ENCODE measurements around the gene MAPK8. TPM values are rescaled to one million over a fixed set of nuclear protein-coding genes. Genes with fewer than 3 reads are reported as not detected.
A peak's percentile ranks its signal among the peaks of the same experiment; 100 is the strongest.

MAPK8 gene
- total RNA-seq, 2 donors from 2014 or later, result 29.1 to 36.7 TPM

DNA sequence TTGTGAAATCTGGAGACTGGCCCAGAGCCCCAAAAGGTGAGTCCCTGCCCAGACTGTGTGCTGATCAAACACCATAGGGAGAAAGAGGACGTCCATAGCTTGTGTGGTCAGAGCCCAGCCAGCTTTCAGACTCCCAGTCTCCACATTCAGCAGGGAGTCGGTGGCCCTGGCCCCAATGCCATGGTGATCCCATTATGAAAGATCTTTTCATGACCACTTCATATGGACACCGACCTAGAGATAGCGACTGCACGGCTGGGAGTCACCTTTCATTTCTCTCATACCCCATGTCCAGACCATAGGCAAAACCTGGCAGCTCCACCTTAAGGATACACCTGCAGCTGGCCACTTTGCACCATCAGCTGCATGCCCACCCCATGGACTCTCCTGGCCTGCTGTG is 172.0 kb downstream of the MAPK8 start:
- peak; percentile 44 for DNase-seq (ENCODE audit: low spot score)
- intact Hi-C loops (cut with DNase I), result no loop called here

DNA sequence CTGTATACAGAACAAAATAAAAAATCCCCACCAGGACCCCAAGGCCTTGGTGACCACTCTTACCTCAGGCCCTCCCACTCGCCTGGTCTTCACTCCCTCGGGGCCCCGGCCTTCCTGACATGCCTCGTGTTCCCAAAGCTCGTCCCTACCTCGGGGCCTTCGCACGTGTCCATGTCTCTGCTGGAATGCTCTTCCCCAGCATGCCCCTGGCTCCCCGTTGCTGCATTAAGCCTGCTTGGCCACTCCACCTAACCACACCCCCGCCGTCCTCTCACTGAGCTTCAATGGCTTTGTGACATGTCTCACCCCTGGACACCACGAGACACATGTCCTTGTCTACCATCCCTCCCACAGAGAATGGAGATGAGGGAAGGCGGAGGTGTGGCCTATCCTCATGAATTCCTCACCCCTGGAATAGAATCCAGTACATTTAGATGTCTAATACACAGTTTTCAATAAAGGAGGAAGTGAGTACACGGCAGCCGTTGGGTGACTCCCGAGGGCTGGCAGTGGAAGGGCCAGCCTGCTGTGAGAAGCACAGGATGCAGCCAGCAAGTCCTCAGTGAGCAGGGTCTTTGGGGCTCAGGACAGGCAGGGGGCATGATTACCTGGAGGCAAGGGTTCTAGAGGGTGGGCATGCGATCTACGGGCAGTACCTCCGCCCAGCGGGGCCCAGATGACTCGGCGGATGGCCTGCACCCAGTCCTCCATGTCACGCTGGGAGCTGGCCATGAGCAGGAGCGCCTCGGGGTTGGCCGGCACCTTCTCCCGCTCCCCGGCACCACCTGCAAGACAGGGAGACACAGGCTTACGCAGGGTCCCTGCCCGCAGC is 172.7 kb downstream of the MAPK8 start:
- DNase-seq (ENCODE audit: low spot score), result peak; percentile 76
- intact Hi-C loops (cut with DNase I), result no loop called here

DNA sequence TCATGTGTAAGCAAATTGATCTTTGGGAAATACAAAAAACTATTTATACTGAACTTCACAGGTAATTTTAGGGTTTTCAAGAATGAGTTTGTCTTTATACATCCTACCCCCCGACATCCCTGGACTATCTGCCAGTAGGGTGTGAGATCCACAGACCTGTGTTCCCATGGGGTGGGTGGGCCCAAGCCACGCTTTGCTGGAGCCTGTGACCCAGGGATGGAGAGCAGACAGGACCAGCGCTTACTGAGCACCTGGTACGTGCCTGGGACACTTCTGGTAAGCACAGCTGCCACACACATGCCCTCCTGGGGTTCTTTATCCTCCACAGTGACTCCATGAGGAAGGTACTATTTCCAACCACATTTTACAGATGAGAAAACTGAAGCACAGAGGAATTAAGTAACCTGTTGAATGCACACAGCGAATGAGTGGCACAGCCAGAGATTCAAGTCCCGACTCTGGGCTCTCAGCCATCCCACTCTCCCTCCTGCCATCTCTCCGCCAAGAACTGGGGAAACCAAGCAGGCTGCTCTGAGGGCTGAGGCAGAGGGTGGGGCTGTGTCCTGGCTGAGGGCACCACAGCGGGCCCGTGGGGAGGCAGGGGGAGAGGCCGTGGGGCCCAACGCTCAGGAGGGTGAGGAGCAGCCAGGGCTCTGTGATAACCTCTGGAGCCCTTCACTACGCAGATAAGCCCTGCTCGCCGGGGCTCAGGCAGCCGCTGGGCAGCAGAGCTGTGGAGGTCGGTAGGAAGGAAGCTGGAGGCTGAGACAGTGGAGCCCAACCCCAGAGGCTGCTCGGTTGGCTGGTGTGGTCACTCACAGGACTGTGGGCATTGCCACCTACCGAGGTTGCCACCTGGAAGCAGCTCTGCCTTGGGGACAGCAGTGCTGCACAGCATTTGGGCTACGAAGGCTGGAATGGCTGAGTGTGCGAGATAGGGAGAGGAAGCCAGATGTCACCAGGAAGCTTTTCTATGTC is 174.2 kb downstream of the MAPK8 start:
- DNase-seq (ENCODE audit: low spot score), result peak; percentile 69
- intact Hi-C loops (cut with DNase I), result no loop called here

GRCh38 chr10:48481385-48481784 is 174.9 kb downstream of the MAPK8 start:
- no peak for DNase-seq (ENCODE audit: low spot score)
- intact Hi-C loops (cut with DNase I), result no loop called here

GRCh38 chr10:48482207-48482606 is 175.7 kb downstream of the MAPK8 start:
- intact Hi-C loops (cut with DNase I), result no loop called here

GRCh38 chr10:48484911-48485310 is 178.4 kb downstream of the MAPK8 start:
- intact Hi-C loops (cut with DNase I), result no loop called here
- DNase-seq (ENCODE audit: low spot score), result no peak

More at GRCh38 chr10:48482207-48482606, 175.7 kb downstream of the MAPK8 start:
- DNase-seq (ENCODE audit: low spot score), result no peak

- no peak for DNase-seq (ENCODE audit: low spot score)
- intact Hi-C loops (cut with DNase I), result no loop called here
Measured at GRCh38 chr10:48485711-48486110, 179.2 kb downstream of the MAPK8 start.

GRCh38 chr10:48487244-48487643 is 180.8 kb downstream of the MAPK8 start:
- intact Hi-C loops (cut with DNase I), result no loop called here
- DNase-seq (ENCODE audit: low spot score), result no peak

Other genes starting within 250 kb of the MAPK8 start
- not detected for gene FRMPD2, start 32.0 kb upstream of the MAPK8 start, total RNA-seq

All from posterior vena cava (tissue), 2 donors.